ENCODE data around the gene ADAM20.

DNA sequence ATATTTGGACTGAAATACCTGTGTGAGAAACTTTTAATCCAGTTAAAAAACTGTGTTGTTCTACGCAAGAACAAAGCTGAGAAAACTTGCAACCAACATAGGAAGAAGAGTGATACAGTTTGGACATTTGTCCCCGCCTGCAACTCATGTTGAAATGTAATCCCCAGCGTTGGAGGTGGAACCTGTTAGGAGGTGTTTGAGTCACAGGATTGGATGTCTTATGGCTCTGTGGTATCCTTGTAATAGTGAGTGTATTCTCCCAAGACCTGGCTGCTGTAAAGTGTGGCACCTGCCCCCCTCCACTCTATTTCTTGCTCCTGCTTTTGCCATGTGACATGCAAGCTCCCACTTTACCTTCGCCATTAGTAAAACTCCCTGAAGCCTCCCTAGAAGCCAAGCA is 28.6 kb upstream of the ADAM20 start:
- no peak for TF ChIP-seq POLR2A (IDR thresholded peaks at IDR 0.05; ENCODE audit: low read depth)
- TF ChIP-seq, protein P1, sequence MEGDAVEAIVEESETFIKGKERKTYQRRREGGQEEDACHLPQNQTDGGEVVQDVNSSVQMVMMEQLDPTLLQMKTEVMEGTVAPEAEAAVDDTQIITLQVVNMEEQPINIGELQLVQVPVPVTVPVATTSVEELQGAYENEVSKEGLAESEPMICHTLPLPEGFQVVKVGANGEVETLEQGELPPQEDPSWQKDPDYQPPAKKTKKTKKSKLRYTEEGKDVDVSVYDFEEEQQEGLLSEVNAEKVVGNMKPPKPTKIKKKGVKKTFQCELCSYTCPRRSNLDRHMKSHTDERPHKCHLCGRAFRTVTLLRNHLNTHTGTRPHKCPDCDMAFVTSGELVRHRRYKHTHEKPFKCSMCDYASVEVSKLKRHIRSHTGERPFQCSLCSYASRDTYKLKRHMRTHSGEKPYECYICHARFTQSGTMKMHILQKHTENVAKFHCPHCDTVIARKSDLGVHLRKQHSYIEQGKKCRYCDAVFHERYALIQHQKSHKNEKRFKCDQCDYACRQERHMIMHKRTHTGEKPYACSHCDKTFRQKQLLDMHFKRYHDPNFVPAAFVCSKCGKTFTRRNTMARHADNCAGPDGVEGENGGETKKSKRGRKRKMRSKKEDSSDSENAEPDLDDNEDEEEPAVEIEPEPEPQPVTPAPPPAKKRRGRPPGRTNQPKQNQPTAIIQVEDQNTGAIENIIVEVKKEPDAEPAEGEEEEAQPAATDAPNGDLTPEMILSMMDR (IDR thresholded peaks at IDR 0.05): no peak
